ENCODE measurements around the gene GALNT18.

DNA sequence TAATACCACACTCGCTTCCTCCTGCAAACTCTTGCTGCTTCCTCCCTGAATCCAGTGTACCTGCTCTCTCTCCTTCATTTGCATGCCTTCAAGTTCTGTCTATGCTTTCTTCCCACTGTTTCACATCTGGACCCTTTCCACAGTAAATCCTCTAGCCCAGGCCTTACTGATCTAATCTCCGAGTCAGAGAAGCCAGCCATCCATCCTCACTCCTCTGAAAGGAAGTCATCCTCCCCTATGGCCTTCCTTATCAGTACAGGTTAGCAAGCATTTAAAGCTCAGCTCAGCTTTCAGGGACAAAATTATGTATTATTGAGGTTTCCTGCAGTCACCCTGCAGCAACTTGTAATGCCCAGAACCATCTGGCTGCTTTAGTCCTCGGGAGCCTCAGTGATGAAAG lies 116.1 kb downstream of the GALNT18 start:
- TF ChIP-seq POLR2A (IDR thresholded peaks at IDR 0.05) (no peak), CTCF (IDR thresholded peaks at IDR 0.05) (no peak)

Measured in body of pancreas (tissue), 4 donors.